Right kidney (tissue), 1 donor: ENCODE results near the gene C19orf44.

ENCODE experiments used
- DNase-seq: peaks from one replicate; pipeline ENCODE4 v3.0.0-alpha.2; 2016

Gene C19orf44

DNA sequence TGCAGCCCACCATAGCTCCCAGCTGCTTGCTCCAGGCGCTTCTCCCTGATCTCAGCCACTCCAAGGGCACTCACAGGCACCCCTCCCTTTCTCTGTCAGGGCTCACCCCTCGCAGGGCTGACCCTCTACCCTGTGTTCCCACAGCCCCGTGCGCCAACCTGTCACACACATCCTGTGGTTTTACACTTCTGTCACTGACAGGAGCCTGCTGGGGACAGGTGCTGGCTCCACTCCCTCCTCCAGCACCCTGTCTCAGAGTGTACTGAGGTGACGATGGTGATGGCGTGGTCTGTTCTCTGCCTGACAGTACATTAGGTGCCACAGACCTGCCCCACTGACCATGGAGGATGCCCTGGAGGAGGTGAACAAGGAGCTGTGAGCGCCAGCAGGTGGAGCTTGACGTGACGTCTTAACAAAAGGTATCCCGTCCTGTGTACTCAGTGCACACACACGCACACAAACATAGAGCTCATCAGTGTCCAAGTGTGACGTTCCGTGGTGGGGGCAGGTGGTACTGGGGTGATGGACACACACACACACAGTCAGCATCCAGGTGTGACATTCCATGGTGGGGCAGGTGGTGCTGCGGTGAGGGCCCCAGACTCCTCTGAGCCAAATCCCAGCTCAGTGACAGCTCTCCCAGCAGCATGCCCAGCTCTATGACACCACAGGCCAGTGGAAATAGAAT, 20.9 kb downstream of the C19orf44 start:
- no peak for DNase-seq

DNA sequence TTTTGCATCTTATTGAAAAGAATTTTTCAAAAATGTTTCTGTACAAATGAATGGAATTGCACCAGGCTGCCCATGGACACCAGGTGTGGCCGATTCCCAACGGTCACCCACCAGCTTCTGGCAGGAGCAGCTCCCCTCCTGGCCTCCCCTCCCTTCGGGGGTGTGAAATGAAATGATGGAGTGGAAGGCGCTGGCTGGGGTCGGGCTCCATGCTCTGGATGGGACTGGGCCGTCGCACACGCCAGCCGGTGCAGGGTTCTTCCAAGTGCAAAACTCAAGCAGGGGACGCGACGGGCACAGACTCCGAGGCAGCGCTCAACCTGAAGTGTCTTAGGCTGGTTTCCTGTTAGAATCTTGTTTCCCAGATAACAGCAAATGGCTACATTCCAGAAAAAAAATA, 21.9 kb downstream of the C19orf44 start:
- DNase-seq, result no peak

DNA sequence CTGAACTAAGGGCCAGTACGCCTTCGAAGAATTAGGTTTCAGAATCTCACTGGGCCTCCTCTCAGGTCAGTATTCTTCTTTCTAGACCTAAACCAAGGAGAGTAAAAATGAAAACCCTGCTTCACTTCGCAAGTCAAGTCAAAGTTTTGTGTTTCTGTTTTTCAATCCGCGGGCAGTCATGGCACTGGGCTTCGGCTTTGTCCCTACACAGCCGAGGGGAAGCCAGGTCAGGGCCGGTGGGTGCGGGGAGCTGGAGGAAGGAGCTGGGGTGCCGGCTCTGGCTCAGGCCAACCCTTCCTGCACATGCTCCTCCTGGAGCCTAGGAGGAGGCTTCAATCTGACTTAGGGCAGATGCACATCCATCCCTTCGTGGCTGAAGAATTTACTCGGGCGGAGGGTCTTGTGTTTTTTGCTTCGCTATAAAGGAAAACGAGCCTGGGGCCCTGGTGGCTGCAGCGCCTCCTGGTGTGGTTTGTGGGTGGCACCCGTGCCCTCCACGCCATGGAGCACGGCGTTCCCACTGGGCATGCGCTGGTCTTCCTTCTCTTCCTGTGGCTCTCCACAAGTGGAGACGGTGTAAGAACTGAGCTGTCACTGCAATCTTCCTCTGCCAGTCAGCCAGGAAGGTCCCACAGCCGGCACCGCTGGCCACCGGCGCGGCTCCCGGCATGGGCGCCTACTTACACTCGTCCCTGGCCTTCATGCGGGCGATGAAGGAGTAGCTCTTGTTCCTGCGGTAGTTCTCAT, 22.5 kb downstream of the C19orf44 start:
- no peak for DNase-seq

DNA sequence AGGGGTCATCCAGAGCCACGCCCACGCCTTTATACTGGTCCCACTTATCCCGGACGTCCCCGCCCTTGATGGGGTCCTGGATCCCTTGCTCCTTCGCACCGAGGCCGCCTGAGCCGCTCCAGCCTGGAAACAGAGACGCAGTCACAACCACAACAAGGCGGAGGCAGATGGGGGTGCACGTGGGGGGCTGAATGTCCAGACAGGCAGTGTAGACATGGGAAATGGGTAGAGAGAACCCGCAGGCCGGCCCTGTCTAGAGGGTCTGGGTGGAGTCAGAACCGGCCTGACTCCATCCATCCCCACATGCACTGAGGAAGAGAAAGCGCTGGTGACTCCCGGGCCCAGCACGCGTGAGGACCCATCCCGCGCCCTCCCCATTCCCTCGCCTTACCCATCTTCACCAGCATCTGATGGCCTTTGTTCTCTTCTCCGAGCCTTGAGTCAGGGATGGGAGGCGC, 23.1 kb downstream of the C19orf44 start:
- no peak for DNase-seq

DNA sequence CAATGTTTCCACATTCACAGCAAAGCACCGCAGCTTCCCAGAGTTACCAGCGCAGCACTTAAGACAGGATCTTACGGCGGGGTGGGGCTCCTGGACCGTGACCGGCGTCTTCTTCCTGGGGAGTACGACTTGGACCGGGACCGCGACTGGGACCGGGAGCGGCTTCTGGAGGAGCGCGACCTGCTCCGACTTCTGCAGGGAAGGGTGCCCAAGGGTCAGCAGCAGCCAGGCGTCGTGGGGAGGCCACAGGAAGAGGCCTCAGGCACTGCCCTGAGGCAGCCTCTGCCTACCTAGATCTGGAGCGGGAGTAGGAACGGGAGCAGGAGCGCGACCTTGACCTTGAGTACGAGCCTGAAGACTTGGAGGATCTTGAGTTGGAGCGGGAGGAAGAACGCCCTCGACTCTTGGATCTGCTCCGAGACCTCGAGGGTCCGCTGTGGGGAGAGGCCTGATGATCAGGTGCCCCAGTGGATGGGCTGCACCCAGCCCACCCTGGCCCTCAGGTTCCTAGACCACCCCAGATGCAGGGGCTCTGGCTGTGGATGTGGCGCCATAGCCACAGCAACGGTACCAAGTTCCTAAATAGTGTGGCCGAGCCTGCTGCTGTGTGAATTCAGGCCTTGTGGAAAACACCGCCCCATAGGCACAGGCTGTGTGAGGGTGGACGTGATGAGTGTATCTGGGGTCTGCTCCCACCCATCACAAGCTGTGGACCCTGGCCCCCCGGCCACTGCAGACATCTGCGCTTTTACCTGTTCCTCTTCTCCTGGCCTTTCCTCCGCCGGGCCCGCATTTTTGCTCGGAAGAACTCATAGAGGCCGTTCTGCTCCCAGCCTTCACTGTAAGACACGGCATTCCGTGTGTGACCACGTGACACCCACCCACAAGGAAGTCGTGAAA, 24.1 kb downstream of the C19orf44 start:
- DNase-seq, result no peak

DNA sequence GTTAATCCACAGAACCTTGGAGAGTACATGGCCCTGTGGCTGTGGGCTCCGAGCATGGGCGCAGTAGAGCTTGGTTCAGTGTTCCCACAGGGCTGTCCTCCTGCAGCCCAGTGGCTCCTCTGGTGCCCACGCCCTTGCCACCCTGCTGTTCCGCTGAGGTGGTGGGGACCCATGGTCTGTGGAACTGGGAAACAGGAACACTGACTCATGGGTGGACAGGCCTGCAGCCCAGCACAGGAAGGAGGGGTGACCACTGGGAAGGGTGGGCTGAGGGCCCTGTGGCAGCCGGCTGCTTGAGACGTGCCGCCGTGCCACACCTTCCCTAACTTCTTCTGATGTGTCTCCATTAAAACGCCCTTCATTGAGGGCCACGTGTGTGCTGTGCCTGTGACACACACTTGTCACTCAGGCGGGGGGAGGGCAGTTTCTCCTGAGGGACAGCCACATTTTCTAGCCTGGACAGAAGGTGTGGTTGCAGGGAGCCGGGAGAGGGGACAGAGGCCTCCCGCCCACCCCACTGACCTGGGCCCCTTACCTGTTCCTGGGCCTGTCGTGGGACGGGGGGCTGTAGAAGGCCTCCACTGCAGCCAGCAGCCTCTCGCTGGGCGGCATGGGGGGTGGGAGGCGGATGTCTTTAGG, 24.9 kb downstream of the C19orf44 start:
- no peak for DNase-seq

DNA sequence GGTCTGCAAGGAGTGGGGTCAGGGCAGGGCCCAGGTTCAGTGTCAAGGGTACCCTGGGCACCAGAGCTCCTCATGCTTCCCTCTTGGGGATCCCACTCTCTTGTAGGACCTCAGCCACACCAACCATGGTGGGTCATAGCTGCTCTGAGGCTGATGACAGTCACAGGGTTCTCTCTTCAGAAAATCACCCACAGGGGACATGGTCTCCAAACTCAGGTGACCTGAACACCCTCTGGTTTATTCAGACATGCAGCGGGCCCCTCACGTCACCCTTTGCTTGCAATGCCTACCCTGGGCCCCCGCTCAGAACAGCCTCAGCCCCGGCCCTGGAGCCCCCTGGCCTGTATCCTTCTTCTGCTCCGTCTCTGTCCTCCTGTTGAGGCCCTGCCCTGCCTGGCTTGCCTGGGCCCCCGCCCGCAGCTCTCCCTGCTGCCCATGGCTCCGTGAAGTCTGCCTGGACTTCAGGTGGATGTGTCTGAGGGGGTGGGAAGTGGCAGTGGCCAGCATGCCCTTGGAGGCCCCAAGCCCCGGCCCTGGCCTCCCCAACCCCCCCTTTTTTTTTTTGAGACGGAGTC, 25.6 kb downstream of the C19orf44 start:
- DNase-seq, result no peak

DNA sequence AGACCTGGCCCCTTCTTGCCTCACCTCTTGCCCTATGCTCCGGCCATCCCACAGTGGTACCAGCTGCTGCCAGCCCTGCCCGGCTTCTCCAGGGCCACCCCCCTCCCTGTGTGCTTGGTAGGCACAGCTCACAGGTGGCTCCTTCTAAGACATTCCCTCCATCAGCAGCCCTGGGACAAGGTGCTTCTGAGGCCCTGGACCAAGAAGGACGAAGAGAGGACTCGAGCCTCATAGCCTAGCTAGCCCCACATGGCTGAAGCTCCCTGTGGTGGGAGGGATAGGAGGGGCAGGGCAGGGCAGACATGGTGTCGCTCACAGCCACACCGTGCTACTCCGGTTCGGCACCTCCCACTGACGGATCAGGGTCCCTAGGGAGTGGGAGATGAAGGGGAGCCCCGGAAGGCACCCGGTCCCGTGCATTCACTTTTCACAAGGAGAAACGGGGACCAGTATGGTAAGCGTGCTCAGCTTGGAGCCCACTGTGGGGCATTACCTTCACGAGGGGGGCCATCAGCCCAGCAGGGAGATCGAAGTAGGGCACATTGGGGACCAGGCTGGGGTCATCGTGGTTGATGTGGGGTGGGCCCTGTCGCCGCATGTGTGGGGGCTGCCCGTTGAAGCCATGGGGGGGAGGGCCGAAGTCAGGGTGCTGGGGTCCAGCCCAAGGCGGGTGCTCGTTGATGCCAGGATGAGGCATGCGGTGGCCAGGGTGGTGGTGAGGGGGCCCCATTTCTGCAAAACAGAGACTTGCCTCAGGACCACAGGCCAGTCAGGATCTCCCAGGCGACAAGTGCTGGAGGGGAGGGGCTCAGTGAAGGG, 26.6 kb downstream of the C19orf44 start:
- no peak for DNase-seq

DNA sequence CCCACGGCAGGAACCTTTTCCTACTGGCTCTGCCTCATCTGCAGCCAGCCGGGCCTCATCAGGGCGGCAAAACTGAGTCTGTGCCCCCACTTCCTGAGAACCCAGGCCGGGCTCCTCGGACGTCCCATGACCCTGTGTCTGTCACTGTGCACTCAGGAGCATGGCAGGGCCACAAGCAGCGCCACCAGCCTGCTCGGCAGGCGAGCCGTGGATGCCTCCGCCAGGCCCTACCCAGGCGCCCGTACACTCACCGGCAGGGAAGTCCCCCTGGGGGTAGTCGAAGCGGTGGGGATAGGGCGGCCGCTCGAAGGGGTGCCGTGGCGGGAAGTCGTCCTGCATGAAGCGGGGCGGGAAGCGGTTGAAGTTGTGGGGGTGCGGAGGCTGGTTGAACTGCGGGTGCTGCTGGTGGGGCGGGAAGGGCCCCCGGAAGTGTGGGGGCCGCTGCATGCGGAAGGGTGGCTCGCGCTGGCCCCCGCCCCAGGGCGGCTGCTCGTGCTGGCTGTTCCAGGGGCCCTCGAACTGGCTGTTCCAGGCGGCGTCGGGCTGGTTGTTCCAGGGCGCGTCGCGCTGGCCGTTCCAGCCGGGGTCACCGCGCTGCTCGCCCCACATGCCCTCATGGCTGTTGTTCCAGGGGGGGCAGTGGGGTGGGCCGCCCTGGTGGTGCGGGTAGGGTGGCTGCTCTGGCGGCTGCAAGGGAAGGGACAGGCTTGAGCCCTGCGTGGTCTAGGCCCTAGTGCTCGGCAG, 29.0 kb downstream of the C19orf44 start:
- no peak for DNase-seq

DNA sequence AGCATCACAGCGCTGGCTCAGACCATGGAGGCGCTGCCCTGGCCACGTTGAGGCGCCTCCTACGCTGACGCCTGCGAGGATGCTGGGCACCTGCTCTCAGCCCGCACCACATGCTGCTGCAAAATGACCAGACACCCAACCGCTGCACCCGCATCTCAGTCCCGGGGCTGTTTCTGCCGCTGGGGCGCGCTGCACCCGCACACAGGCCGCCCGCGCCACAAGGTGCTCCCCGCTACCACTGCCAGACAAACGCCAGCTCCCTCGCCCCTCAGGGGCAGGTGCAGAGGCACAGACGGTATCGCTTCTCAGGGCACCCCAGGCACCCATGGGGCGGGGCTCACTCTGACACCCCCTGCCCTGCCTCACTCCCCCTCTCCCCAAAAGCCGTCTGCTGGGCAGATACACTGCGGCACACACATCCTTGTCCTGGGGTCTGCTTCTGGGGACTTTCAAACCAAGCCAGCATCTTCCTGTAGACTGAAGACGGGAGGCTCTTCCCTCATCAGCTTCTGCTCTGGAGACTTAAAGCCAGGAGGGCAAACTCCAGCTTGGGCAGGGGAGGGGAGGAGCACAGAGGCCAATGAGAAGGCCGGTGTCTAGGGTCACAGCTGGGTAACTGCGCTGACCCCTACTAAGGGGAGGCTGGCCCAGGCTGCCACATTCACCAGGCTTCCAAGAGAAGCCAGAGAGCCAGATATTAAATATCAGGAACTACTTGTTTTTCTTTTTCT, 29.7 kb downstream of the C19orf44 start:
- no peak for DNase-seq

DNA sequence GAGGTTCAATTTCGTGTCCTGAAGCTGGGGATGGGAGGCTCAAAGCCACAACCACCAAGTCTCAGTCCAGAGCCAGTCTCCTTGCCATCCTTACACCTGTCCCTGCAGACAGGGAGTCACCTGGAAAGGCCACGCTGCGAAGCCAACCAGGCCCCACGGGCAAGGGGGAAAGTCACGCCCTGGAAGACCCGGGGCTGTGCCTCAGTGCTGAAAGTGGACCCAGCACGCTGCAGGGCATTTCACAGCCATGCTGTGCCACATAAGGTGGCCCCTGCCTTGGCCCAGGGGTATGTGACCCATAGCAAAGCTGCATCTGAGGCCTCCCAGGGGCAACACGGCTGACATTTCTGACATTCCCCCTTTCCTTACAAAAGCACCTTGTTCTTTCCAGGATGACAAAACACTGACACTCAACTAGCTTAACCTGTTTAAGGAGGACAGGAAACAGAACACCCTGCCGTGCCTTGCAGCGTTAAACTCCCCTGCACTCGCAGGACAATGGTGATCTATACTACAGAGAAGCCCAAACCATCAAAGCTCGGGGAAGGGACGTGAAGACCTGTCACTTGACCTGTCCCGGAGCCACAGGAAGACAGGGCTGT, 31.2 kb downstream of the C19orf44 start:
- no peak for DNase-seq

DNA sequence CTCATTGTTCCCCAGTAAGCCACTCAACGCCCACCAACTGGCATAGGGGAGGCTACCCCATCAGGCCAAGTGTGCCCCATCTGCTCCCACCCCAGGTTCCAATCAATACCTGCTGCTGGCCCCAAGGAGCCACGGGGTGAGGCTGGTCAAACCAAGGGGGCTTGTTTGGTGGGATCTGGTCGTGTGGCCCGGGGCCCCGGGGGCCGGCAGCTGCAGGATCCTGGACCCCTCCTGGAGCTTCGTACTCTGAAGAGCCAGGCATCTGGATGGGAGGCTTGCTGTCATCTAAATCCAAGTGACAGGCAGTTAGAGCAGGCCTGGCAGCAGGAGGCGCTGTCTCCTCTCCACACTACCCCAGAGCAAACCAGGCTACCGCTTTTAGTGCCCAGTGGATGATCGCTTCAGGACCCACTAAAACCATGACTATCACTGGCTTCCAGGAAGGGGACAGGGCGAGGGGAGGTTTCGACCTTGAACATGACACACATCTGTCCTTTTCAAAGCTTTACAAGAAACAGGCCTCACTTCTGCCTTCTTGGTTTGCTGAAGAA, 31.9 kb downstream of the C19orf44 start:
- DNase-seq, result no peak

DNA sequence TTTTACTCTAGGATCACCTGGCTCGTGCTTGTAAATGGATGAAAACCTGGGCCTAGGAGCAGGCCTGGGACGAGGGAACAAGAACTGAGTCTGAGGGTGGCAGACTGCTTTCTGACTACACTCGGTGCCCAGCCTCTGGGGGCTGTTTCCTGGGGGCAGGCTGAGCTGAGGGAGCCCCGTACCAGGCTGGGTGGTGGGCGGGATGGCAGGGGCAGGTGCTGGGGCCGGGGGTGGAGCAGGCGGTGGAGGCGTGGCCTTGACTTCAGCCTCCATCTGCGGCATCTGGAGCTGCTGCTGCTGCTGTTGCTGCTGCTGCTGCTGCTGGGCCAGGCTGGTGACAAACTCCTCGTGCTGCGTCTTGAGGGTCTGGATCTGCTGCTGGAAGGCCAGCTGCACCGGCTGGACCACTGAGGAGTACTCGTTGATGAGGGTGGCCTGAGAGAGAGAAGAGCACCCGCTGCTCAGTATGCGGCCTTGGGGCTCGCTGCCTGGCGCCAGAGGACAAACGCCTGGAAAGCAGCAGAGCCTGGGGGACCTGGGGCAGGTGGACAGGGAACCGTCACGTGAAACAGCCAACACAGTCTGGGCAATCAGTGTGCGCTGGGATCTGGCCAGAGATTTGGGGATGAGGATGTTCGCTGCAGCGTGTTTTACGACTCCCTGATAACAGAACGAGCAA, 33.4 kb downstream of the C19orf44 start:
- no peak for DNase-seq

DNA sequence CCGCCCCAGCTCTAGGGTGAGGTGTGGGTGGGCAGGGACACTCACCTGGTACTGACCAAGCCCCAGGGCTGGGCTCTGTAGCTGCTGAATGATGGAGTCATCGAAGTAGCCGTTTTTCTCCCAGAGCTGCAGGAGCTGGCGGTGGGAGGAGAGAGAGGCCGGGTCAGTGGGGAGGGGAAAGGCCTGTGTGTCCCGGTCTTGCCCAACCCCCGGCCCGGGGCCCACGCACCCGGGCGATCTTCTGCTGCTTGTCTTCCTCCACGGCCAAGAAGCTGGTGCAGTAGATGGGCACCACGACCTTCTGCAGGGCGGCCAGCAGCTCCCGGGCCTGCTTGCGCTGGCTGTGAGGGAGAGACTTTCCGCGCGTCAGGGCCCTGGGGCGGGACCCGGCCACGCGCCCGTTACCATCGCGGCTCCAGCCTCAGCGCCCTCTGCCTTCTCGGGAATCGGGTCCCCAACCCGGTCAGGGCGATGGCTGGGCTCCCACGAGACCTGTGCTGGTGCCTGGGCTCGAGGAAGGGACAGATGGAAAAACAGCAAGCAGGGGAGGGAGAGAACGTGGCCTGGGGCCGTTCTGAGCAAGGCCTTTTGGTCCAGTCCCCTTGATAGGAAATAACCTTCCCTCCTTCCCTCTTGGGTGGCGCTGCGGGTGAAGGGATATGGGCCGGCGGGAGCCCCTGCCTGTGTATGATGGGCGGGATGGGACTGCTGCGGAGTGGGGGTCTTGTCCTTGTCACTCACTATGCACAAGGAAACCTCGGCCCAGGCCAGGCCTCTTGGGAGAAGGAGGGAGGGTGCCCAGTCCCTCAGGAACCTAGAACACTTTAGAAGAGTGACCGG, 34.6 kb downstream of the C19orf44 start:
- DNase-seq, result no peak

DNA sequence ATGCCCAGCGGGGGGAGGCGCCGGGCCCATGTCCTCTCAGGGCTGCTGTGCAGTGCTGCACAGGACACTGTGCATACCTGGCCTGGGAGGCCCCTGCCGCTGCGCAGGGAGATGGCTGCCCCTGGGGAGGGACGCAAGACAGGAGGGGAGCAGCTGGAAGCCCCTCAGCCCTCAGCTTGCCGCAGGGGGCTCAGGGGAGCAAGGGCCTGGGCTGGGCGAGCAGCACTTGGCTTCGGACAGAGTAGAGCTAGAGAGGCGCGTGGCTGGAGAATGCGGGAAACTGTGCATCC, 35.1 kb downstream of the C19orf44 start:
- DNase-seq, result no peak

DNA sequence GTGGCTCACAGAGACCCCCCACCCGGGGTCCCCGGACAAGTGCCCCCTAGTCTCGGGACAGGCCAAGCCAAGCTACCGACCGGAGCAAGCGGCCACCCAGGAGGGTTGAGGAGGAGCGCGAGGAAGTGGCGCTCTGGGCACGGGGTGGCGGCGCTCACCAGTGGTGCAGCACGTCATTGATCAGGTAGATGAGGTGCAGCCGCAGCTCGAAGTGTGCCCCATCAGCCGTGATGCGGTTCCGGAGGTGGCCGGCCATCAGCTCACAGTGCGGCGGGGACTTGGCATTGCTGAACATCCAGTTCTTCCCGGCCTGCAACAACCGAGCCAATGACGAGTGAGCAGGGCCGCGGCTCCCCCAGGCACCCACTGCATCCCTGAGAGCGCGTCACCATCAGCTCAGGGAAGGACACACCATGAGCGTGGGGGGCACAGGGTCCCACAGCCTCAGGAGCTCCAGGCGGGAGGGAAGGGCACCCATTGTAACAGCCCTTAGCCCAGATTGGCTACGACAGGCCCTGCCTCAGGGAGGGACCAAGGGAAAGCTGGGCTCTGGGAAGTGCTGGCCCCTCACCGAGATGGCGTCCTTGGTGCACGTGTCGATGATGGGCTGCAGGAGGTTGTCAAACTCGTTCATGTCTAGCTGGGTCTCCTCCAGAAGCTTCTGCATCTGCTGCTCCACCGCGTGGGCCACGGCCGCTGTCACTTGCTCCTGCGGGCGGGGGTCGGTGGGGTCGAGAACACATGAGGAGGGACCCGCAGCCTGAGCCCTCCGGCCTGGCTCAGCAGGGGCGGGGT, 36.4 kb downstream of the C19orf44 start:
- no peak for DNase-seq

DNA sequence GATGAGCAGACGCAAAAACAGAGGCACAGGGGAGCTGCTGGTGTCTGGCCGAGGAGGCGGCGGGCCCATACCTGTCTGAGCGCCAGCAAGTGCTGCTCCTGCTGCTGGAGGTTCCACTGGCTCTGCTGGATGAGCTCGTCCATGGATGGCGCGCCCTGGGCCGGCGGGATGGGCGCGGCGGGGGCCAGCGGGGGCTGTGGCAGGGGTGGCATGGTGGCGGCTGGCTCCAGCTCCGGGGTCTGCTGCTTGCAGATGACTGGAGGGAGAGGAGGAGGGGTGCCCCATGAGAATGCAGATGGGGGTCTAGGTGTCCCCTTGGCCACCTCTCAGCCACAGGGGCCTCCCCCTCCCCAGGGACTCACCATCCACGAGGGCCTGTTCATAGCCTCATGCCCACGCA, 39.2 kb downstream of the C19orf44 start:
- DNase-seq, result no peak
